ENCODE measurements around the gene STOML2. TPM values are rescaled to one million over a fixed set of nuclear protein-coding genes. Genes with fewer than 3 reads are reported as not detected.

The STOML2 gene
- polyA plus RNA-seq, 1 donor (not counting 4 experiments of a cell fraction or from before 2014, with no cell fraction given) = 149 TPM

- Histone ChIP-seq H3K9ac (ENCODE audit: control insufficient read depth, extremely low read depth, insufficient read depth, low read length) (no peak overlapping the region), H3K36me3 (ENCODE audit: control insufficient read depth in 2 of 2, extremely low read depth in 1 of 2, insufficient read depth in 2 of 2, low read length in 2 of 2) (peaks cover 63 to 69% of the 10 kb centered on the region in 2 experiments), H3K4me3 (ENCODE audit: control insufficient read depth in 2 of 3, extremely low read depth in 1 of 3, insufficient read depth in 2 of 3, low read depth in 1 of 3, low read length in 3 of 3) (no peak overlapping the region), H2AFZ (ENCODE audit: control insufficient read depth, low read length) (no peak overlapping the region), H4K20me1 (ENCODE audit: control insufficient read depth, extremely low read depth, insufficient read depth, low read length) (peaks cover 3% of the 10 kb centered on the region), H3K27me3 (ENCODE audit: control insufficient read depth, extremely low read depth, insufficient read depth, low read length) (no peaks in the 10 kb centered on the region), H3K4me1 (ENCODE audit: control insufficient read depth, extremely low read depth, insufficient read depth, low read length) (no peaks in the 10 kb centered on the region), H3K79me2 (ENCODE audit: control insufficient read depth, insufficient read depth, low read length) (peaks cover 12% of the 10 kb centered on the region), H3K4me2 (ENCODE audit: control insufficient read depth, extremely low read depth, insufficient read depth, low read depth, low read length) (no peak overlapping the region), H3K27ac (ENCODE audit: control insufficient read depth, insufficient read depth, low read length) (no peak overlapping the region), H3K9me1 (ENCODE audit: control insufficient read depth, extremely low read depth, insufficient read depth, low read length) (no peaks in the 10 kb centered on the region), H3K9me3 (ENCODE audit: control insufficient read depth, low read depth, low read length) (no peaks in the 10 kb centered on the region)
- dilution Hi-C loops (cut with MboI; ENCODE audit: extremely low pct_ligation_motif_present, low sequenced_read_pairs) = no loop called here
- DNase-seq (ENCODE audit: low read depth, low spot score) (no peak), FAIRE-seq (no peak)
- TF ChIP-seq EZH2 (IDR thresholded peaks at IDR 0.05; ENCODE audit: low read length) (no peak), CTCF (optimal IDR thresholded peaks at IDR 0.05 in 1 of 3, IDR thresholded peaks at IDR 0.05 in 1 of 3, conservative IDR thresholded peaks at IDR 0.05 in 1 of 3; ENCODE audit: extremely low read depth in 1 of 3, insufficient read depth in 2 of 3, low read length in 3 of 3) (no peak)
These were observed 43.5 kb downstream of the STOML2 start for GRCh38 chr9:35059438-35059837.

GRCh38 chr9:35057271-35057620 is 45.7 kb downstream of the STOML2 start:
- Histone ChIP-seq H3K4me2 (ENCODE audit: control insufficient read depth, extremely low read depth, insufficient read depth, low read depth, low read length) (no peak overlapping the region), H3K79me2 (ENCODE audit: control insufficient read depth, insufficient read depth, low read length) (peaks cover 5% of the 10 kb centered on the region), H3K27me3 (ENCODE audit: control insufficient read depth, extremely low read depth, insufficient read depth, low read length) (no peaks in the 10 kb centered on the region), H3K36me3 (ENCODE audit: control insufficient read depth in 2 of 2, extremely low read depth in 1 of 2, insufficient read depth in 2 of 2, low read length in 2 of 2) (peaks cover 50 to 53% of the 10 kb centered on the region in 2 experiments), H3K4me1 (ENCODE audit: control insufficient read depth, extremely low read depth, insufficient read depth, low read length) (no peaks in the 10 kb centered on the region), H3K9ac (ENCODE audit: control insufficient read depth, extremely low read depth, insufficient read depth, low read length) (no peak overlapping the region), H3K9me3 (ENCODE audit: control insufficient read depth, low read depth, low read length) (no peaks in the 10 kb centered on the region), H2AFZ (ENCODE audit: control insufficient read depth, low read length) (no peak overlapping the region), H3K9me1 (ENCODE audit: control insufficient read depth, extremely low read depth, insufficient read depth, low read length) (no peaks in the 10 kb centered on the region), H4K20me1 (ENCODE audit: control insufficient read depth, extremely low read depth, insufficient read depth, low read length) (peaks cover 3% of the 10 kb centered on the region), H3K4me3 (ENCODE audit: control insufficient read depth in 2 of 3, extremely low read depth in 1 of 3, insufficient read depth in 2 of 3, low read depth in 1 of 3, low read length in 3 of 3) (no peak overlapping the region), H3K27ac (ENCODE audit: control insufficient read depth, insufficient read depth, low read length) (no peak overlapping the region)
- no peak for FAIRE-seq
- TF ChIP-seq EZH2 (IDR thresholded peaks at IDR 0.05; ENCODE audit: low read length) (no peak), CTCF (optimal IDR thresholded peaks at IDR 0.05 in 1 of 3, IDR thresholded peaks at IDR 0.05 in 1 of 3, conservative IDR thresholded peaks at IDR 0.05 in 1 of 3; ENCODE audit: extremely low read depth in 1 of 3, insufficient read depth in 2 of 3, low read length in 3 of 3) (no peak)
- dilution Hi-C loops (cut with MboI; ENCODE audit: extremely low pct_ligation_motif_present, low sequenced_read_pairs) = no loop called here
- DNase-seq (ENCODE audit: low read depth, low spot score) = no peak
